ENCODE data around the gene SIRT5.

DNA sequence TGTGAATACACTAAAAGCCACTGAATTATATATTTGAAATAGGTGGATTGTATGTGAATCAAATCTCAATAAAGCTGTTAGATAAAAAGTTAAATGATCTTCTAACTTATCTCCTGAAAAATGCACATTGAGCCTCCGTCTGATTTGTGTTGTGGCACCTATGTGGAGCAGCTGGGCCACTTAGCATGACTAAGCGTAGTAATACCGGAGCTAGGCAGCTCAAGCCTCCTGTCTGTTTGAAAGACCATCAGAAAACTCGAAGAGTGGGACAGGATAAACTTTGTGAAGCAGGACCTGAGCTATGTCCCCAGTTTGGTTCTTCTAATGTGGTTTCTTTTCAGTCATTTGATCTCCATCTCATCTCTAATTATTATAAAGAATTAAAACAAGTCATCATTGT, 29.7 kb downstream of the SIRT5 start:
- TF ChIP-seq, protein P1, sequence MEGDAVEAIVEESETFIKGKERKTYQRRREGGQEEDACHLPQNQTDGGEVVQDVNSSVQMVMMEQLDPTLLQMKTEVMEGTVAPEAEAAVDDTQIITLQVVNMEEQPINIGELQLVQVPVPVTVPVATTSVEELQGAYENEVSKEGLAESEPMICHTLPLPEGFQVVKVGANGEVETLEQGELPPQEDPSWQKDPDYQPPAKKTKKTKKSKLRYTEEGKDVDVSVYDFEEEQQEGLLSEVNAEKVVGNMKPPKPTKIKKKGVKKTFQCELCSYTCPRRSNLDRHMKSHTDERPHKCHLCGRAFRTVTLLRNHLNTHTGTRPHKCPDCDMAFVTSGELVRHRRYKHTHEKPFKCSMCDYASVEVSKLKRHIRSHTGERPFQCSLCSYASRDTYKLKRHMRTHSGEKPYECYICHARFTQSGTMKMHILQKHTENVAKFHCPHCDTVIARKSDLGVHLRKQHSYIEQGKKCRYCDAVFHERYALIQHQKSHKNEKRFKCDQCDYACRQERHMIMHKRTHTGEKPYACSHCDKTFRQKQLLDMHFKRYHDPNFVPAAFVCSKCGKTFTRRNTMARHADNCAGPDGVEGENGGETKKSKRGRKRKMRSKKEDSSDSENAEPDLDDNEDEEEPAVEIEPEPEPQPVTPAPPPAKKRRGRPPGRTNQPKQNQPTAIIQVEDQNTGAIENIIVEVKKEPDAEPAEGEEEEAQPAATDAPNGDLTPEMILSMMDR (tag by site-specific recombination; IDR thresholded peaks at IDR 0.05) = no peak
- TF ChIP-seq ZFP41 (tag by site-specific recombination; IDR thresholded peaks at IDR 0.05; ENCODE audit: borderline replicate concordance) = no peak
- no peak for TF ChIP-seq ZNF366 (tag by site-specific recombination; conservative IDR thresholded peaks at IDR 0.05)
- TF ChIP-seq, protein P2, sequence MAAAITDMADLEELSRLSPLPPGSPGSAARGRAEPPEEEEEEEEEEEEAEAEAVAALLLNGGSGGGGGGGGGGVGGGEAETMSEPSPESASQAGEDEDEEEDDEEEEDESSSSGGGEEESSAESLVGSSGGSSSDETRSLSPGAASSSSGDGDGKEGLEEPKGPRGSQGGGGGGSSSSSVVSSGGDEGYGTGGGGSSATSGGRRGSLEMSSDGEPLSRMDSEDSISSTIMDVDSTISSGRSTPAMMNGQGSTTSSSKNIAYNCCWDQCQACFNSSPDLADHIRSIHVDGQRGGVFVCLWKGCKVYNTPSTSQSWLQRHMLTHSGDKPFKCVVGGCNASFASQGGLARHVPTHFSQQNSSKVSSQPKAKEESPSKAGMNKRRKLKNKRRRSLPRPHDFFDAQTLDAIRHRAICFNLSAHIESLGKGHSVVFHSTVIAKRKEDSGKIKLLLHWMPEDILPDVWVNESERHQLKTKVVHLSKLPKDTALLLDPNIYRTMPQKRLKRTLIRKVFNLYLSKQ (tag by site-specific recombination; IDR thresholded peaks at IDR 0.05; ENCODE audit: borderline replicate concordance) = no peak
- TF ChIP-seq ZNF184 (tag by site-specific recombination; IDR thresholded peaks at IDR 0.05) = no peak
- TF ChIP-seq ZNF658 (tag by site-specific recombination; IDR thresholded peaks at IDR 0.05) = no peak
- no peak for TF ChIP-seq ZNF830 (tag by site-specific recombination; IDR thresholded peaks at IDR 0.05; ENCODE audit: low read depth)
- TF ChIP-seq, protein P3, sequence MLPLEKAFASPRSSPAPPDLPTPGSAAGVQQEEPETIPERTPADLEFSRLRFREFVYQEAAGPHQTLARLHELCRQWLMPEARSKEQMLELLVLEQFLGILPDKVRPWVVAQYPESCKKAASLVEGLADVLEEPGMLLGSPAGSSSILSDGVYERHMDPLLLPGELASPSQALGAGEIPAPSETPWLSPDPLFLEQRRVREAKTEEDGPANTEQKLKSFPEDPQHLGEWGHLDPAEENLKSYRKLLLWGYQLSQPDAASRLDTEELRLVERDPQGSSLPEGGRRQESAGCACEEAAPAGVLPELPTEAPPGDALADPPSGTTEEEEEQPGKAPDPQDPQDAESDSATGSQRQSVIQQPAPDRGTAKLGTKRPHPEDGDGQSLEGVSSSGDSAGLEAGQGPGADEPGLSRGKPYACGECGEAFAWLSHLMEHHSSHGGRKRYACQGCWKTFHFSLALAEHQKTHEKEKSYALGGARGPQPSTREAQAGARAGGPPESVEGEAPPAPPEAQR (tag by site-specific recombination; IDR thresholded peaks at IDR 0.05) = no peak
- no peak for TF ChIP-seq ZNF221 (tag by site-specific recombination; IDR thresholded peaks at IDR 0.05; ENCODE audit: borderline replicate concordance)
- no peak for TF ChIP-seq ZNF211 (tag by site-specific recombination; IDR thresholded peaks at IDR 0.05; ENCODE audit: low read depth)
- TF ChIP-seq, protein P4, sequence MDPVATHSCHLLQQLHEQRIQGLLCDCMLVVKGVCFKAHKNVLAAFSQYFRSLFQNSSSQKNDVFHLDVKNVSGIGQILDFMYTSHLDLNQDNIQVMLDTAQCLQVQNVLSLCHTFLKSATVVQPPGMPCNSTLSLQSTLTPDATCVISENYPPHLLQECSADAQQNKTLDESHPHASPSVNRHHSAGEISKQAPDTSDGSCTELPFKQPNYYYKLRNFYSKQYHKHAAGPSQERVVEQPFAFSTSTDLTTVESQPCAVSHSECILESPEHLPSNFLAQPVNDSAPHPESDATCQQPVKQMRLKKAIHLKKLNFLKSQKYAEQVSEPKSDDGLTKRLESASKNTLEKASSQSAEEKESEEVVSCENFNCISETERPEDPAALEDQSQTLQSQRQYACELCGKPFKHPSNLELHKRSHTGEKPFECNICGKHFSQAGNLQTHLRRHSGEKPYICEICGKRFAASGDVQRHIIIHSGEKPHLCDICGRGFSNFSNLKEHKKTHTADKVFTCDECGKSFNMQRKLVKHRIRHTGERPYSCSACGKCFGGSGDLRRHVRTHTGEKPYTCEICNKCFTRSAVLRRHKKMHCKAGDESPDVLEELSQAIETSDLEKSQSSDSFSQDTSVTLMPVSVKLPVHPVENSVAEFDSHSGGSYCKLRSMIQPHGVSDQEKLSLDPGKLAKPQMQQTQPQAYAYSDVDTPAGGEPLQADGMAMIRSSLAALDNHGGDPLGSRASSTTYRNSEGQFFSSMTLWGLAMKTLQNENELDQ (tag by site-specific recombination; IDR thresholded peaks at IDR 0.05; ENCODE audit: low read depth) = no peak

All from HEK293 (cell line).